ENCODE results near the gene AP2M1.

DNA sequence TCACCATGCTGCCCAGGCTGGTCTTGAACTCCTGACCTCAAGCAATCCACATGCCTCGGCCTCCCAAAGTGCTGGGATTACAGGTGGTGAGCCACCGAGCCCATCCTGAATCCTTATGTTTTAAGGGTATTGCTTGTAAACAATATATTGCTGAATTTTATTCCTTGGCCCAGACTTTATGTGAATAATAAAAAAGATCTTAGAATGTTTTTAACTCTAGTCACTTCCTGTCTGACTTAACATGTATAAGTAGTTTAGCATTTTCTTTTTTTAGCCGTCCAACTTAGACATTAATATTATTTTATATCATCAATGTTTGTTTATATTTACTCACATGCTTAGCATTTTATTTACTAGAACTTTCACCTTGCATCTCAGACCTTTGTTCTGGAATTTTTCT is 48.6 kb upstream of the AP2M1 start:
- TF ChIP-seq CTCF (IDR thresholded peaks at IDR 0.05; ENCODE audit: extremely low read depth in 1 of 2, insufficient read depth in 1 of 2, low read depth in 1 of 2, low read length in 2 of 2): no peak
- no peak for TF ChIP-seq MYC (IDR thresholded peaks at IDR 0.05; ENCODE audit: low read depth, low read length)
- TF ChIP-seq POLR2A (IDR thresholded peaks at IDR 0.05; ENCODE audit: low read depth, low read length): no peak
- no peak for TF ChIP-seq GATA2 (IDR thresholded peaks at IDR 0.05; ENCODE audit: insufficient read depth, insufficient read length, low read depth, low read length)
- TF ChIP-seq, protein P1, sequence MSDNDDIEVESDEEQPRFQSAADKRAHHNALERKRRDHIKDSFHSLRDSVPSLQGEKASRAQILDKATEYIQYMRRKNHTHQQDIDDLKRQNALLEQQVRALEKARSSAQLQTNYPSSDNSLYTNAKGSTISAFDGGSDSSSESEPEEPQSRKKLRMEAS (IDR thresholded peaks at IDR 0.05; ENCODE audit: insufficient read depth, insufficient read length): no peak
- TF ChIP-seq EZH2 (IDR thresholded peaks at IDR 0.05; ENCODE audit: borderline replicate concordance, low read depth, low read length, severe bottlenecking): no peak
- no peak for TF ChIP-seq POLR2AphosphoS5 (IDR thresholded peaks at IDR 0.05; ENCODE audit: insufficient read depth, low read depth, low read length)

All from endothelial cell of umbilical vein (primary cell).